Measurements from ENCODE around the gene DENND2D. TPM values are rescaled to one million over a fixed set of nuclear protein-coding genes. Genes with fewer than 3 reads are reported as not detected.

Gene DENND2D
- total RNA-seq, 1 donor from 2014 or later: 0.25 TPM

DNA sequence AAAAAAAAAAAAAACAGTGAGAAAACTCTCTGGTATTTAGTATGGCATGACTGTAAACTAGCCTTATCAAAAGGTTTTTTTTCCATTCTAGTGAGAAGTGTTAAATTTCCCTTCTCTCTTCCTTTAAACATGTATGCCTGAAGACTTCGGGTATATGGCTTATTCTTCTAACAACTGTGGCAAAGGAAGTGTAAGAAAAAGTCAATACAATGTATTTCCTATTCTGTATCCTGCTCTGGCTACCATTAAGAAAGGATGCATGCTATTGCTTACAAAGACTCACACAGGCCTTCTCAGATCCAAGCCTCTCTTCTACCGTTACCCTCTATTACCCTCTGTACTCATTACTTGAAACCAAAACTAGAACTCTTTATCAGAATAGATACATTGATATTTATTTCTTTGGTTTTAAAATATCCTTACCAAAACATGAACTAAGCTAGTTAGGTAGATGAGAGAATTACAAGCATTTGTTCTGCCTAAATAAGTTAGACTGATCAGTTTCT, 52.0 kb downstream of the DENND2D start:
- peaks cover 23% of the 10 kb centered on the region for H3K36me3 Mint-ChIP-seq (ENCODE audit: low read depth)
- no peak for DNase-seq (ENCODE audit: low spot score)
- peaks cover 1% of the 10 kb centered on the region for H3K9me3 Mint-ChIP-seq (ENCODE audit: low read depth)
- no peak overlapping the region for H3K27ac Mint-ChIP-seq (ENCODE audit: unreplicated experiment)
- H3K4me1 Mint-ChIP-seq (ENCODE audit: low read depth): peaks cover 8% of the 10 kb centered on the region
- no peaks in the 10 kb centered on the region for H3K27me3 Mint-ChIP-seq (ENCODE audit: low read depth)
- no peak overlapping the region for H3K4me3 Mint-ChIP-seq (ENCODE audit: unreplicated experiment)
- TF ChIP-seq, protein P1, sequence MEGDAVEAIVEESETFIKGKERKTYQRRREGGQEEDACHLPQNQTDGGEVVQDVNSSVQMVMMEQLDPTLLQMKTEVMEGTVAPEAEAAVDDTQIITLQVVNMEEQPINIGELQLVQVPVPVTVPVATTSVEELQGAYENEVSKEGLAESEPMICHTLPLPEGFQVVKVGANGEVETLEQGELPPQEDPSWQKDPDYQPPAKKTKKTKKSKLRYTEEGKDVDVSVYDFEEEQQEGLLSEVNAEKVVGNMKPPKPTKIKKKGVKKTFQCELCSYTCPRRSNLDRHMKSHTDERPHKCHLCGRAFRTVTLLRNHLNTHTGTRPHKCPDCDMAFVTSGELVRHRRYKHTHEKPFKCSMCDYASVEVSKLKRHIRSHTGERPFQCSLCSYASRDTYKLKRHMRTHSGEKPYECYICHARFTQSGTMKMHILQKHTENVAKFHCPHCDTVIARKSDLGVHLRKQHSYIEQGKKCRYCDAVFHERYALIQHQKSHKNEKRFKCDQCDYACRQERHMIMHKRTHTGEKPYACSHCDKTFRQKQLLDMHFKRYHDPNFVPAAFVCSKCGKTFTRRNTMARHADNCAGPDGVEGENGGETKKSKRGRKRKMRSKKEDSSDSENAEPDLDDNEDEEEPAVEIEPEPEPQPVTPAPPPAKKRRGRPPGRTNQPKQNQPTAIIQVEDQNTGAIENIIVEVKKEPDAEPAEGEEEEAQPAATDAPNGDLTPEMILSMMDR (IDR thresholded peaks at IDR 0.05): no peak

DNA sequence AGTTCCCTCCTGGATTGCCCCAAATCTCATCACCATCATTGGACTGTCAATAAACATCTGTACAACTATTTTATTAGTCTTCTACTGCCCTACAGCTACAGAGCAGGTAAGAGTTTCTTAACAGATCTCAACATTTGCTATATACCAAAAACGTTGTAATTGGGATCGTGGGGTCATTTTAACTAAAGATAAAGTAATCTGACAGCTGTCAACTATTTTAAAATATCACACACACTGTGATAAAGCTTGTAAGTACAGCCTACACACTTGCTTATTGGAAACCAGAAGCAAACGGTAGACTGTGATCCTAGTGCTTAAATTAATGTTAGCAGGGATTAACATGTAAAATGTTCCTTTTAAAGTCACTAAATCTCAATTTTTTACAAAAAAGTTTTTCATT, 52.5 kb downstream of the DENND2D start:
- H3K4me1 Mint-ChIP-seq (ENCODE audit: low read depth): peaks cover 8% of the 10 kb centered on the region

DNA sequence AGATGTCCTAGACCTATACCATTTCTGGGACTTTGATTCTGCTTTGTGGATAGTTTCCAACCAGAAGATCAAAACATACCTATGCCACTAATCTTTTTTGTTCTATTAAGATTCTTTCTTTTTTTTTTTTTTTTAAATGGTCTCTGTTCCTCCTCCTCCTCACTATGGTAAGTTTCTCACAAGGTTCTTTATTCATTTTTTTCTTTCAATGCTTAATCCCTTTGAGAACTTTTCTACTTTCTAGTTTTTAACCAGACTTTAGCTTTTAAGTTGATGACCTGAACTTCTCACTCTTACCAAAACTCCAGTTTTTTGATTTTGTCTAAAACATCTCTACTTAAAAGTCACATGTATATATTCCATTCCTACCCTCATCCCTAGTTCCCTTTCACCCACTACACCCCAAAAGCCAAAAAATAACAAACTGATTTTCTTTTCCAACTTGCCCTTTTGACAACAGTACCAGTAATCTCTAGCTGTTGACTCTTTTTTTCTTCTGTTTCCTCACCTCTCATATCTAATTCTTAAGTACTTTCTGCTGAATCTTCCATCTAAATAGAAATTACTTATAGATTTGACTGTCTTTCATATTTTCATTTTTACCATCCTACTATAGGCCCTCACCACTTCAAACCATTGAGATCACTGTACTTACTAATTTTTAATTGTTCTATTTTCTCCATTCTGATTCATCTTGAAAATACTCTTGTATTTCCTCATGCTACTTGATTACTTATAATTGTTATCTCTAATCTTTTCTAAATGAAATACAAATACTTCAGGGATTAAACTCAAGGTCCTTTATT, 54.3 kb downstream of the DENND2D start:
- Mint-ChIP-seq H3K36me3 (ENCODE audit: low read depth) (peaks cover 7% of the 10 kb centered on the region), H3K4me1 (ENCODE audit: low read depth) (peaks cover 19% of the 10 kb centered on the region), H3K27ac (ENCODE audit: unreplicated experiment) (no peak overlapping the region)

More for the DNA sequence above, 52.5 kb downstream of the DENND2D start:
- H3K27ac Mint-ChIP-seq (ENCODE audit: unreplicated experiment): no peak overlapping the region
- H3K4me3 Mint-ChIP-seq (ENCODE audit: unreplicated experiment): no peak overlapping the region
- TF ChIP-seq, protein P1 (IDR thresholded peaks at IDR 0.05): no peak
- H3K27me3 Mint-ChIP-seq (ENCODE audit: low read depth): no peaks in the 10 kb centered on the region
- H3K36me3 Mint-ChIP-seq (ENCODE audit: low read depth): peaks cover 18% of the 10 kb centered on the region
- H3K9me3 Mint-ChIP-seq (ENCODE audit: low read depth): no peaks in the 10 kb centered on the region
- no peak for DNase-seq (ENCODE audit: low spot score)

DNA sequence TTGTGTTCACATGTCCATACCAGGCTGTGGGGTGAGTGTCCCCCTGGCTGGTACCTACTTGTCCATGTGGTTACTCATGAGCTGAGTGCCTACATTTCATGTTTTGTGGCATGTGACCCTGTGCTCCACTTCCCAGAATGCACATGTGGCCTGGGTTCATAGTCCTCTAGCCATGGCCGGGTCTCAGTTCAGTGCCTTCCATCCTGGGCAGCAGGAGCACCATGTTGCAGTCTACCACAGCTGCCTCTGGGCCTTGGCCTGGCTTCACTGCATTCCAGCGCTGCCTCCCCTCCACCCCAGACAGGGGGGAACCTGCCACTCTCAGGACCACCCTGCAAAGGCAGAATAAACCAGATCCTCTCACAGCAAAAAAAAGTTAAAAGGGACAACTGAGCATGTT, 54.9 kb downstream of the DENND2D start:
- H3K4me1 Mint-ChIP-seq (ENCODE audit: low read depth): peaks cover 24% of the 10 kb centered on the region
- H3K4me3 Mint-ChIP-seq (ENCODE audit: unreplicated experiment): no peak overlapping the region
- H3K27ac Mint-ChIP-seq (ENCODE audit: unreplicated experiment): no peak overlapping the region
- peaks cover 7% of the 10 kb centered on the region for H3K36me3 Mint-ChIP-seq (ENCODE audit: low read depth)
- H3K9me3 Mint-ChIP-seq (ENCODE audit: low read depth): no peaks in the 10 kb centered on the region
- no peak for DNase-seq (ENCODE audit: low spot score)
- H3K27me3 Mint-ChIP-seq (ENCODE audit: low read depth): no peaks in the 10 kb centered on the region
- TF ChIP-seq, protein P1 (IDR thresholded peaks at IDR 0.05): no peak

More for the DNA sequence above, 54.3 kb downstream of the DENND2D start:
- TF ChIP-seq, protein P1 (IDR thresholded peaks at IDR 0.05): no peak
- H3K27me3 Mint-ChIP-seq (ENCODE audit: low read depth): no peaks in the 10 kb centered on the region
- no peak overlapping the region for H3K4me3 Mint-ChIP-seq (ENCODE audit: unreplicated experiment)
- H3K9me3 Mint-ChIP-seq (ENCODE audit: low read depth): no peaks in the 10 kb centered on the region
- no peak for DNase-seq (ENCODE audit: low spot score)

DNA sequence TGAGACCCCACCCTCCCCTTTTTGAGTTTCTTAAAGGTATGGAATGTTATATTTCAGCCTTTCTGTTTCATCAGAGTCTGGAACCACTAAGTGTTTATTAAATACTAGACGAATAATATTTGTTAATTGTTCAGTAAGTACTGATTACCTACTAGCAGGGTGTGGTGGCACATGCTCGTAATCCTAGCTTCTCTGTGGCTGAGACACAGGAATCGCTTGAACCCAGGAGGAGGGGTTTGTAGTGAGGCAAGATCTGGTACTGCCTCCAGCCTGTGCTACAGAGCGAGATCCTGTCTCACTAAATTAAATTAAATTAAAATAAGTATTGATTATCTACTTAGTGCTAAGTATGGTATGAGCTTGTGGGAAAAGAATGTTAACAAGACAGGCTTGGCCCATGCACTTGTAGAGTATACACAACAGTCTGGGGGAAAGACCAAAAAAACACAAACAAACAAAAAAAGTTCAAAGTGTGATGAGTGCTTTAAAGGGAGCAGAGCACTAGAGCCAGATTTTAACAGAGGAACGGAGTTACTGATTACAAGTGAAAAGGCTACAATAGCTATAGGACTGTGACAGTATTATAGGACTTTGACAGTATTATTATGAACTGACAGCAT, 58.0 kb downstream of the DENND2D start:
- TF ChIP-seq, protein P1 (IDR thresholded peaks at IDR 0.05): no peak
- H3K27me3 Mint-ChIP-seq (ENCODE audit: low read depth): no peaks in the 10 kb centered on the region
- no peaks in the 10 kb centered on the region for H3K36me3 Mint-ChIP-seq (ENCODE audit: low read depth)
- H3K27ac Mint-ChIP-seq (ENCODE audit: unreplicated experiment): no peak overlapping the region
- H3K9me3 Mint-ChIP-seq (ENCODE audit: low read depth): no peaks in the 10 kb centered on the region
- no peak overlapping the region for H3K4me3 Mint-ChIP-seq (ENCODE audit: unreplicated experiment)
- peaks cover 37% of the 10 kb centered on the region for H3K4me1 Mint-ChIP-seq (ENCODE audit: low read depth)
- DNase-seq (ENCODE audit: low spot score): no peak
